GM18868 (cell line): ENCODE measurements around the gene TSPEAR.
"Not testable (repeated sequence)": the region's sequence is repeated elsewhere in the genome, so short reads cannot be mapped to it uniquely, and the experiment has no call there.

ENCODE experiments used
- ATAC-seq: cut with Tn5 transposase; IDR thresholded peaks from one replicate; pipeline ENCODE4 v1.9.1; 2021; ENCODE audit warnings: mild to moderate bottlenecking, moderate library complexity; ENCODE audit not compliant: unreplicated experiment

The TSPEAR gene

DNA sequence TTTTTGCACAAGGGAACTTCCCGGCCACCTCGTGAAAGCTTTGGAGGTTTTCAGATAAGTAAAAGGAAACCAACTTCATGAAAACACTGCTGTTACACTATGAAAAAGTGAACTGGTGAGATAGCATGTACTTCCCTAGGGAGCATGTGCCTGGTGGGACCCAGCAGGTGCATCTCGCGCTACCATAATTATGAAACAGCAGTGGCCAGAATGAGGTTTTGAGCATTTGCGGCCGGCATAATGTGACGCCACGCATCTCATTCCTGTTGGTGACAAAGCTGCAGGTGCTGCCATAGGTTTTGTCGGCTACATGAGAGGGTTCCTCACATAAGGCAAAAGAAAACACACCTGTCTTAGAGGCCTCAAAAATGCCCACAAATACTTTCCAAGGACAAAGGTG is 154.5 kb downstream of the TSPEAR start:
- ATAC-seq, result no peak

DNA sequence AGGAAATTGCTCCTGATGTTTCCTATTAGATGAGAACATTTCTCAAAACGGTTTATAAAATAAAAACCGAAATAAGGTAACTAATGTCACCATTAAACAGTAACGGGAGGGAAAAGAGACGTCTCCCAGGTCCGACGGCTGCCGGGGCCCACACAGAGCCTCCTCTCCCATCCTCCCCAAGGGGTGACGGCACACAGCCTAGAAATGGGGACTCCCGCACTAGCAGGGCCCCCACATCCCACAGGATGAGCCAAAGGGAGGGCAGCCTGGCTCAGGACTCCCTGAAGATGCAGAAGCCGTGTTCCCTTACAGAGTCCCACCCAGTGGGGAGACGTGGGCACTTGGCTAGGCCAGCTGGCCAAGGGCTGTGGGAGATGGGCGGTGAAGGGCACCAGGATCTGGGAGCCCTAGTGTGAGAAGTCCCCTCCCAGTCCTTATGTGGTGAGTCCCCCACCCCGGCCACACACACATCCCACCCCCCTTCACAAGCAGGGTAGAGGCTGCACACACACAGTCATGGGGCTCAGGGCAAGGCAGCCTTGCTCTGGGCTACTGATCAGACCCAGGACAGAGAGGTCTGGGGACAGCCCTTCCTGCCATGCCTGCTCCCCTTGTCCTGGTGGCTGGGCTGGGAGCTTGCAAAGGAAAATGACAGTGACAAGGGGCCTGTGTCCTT is 156.0 kb downstream of the TSPEAR start:
- no peak for ATAC-seq

DNA sequence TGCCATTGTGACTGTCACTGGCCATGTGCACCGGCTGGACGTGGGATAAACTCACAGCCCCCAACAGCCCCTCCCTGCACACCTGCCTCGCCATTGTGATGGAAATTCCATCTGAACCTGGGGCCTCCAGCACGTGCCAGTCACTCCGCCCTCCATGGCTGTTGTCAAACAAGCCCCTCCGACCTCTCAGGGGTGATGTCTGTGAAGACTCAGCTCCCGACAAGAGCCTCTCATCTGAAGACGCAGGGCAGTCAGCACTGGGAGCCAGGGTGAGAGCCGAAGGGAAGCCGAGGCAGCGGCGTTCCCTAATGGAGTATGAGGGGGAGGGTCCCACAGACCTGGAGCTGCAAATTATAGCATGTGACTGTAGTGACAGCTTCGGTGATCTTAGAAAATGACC is 158.7 kb downstream of the TSPEAR start:
- no peak for ATAC-seq

DNA sequence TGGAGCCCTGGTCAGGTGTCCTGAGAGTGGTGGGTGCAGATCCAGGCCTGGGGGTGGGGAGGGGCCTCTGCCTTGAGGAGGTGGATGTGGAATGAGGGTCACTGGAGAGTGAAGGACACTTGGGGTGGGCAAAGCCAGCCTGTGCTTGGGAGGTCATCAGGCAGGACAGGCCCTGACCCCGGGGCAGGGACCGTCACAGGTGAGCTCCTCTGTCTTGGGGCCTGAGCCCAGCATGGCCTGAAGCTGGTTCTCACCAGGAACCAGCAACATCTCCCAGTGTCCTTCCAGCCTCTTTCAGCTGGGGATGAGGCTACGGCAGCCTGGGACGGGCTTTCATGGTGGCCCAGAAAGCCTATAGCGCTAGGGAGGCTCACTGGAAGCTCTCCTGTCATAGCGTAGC is 159.2 kb downstream of the TSPEAR start:
- ATAC-seq, result no peak

DNA sequence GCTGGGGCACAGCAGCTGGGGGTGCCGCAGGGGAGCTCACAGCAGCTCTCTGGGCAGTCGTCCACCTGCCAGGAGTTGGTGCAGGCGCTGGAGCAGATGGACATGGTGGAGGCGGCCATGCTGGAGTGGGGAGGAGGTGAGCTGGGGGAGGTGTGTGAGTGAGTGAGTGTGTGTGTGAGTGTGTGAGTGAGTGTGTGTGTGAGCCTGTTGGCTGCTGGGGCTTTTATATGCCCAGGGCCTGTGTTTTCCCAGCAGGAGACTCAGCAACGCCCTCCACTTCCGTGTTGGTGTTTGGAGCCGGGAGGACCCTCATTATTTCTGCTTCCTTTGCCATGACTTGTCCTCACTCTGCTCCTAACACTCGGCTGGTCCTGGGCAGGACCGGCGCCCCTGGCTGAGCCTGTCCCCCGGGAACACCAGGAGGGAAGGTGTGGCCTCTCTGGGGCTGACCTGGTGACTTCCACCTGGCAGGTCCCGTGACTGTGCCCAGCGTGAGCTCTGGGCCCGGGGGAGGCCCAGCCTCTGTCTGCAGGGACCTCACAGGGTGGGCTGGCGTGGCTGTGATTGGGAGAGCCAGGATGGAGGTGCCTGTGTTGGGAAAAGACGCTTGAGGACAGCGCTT is 159.9 kb downstream of the TSPEAR start, which contains the start of gene KRTAP10-2:
KRTAP10-2 (minus strand) TSS at position 166 of the 622 bp plus-strand sequence; CDS start at position 119, 47 bp downstream.
- no peak for ATAC-seq

DNA sequence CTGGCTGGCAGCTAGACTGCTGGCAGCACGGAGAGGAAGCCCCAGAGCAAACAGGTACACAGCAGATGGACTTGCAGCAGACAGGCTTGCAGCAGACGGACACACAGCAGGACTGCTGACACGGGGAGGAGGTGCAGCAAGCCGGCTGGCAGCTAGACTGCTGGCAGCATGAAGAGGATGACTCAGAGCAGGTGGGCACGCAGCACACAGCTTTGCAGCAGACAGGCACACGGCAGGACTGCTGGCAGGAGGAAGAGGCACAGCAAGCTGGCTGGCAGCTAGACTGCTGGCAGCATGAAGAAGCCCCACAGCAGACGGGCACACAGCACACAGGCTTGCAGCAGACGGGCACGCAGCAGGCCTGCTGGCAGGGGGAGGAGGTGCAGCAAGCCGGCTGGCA is 160.6 kb downstream of the TSPEAR start:
- no peak for ATAC-seq

DNA sequence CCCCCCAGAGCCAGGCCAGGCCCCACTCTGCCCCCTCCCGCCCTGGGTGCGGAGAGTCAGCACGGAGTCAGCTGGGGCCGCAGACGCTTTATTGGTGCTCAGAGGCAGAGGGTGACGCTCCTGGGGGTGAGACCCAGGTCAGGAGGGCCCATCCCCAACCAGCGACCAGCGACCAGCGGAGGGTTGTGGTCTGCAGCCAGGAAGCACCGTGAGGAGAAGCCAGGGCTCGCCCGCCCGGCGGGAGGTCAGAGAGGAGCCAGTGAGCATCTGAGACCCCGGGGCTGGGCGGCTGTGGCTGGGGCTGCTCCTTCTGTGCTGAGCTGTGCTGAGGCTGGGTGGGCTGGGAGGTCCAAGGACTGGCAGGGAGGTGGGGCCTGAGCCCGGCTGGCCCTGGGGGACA is 161.1 kb downstream of the TSPEAR start:
- ATAC-seq, result not testable (repeated sequence)

DNA sequence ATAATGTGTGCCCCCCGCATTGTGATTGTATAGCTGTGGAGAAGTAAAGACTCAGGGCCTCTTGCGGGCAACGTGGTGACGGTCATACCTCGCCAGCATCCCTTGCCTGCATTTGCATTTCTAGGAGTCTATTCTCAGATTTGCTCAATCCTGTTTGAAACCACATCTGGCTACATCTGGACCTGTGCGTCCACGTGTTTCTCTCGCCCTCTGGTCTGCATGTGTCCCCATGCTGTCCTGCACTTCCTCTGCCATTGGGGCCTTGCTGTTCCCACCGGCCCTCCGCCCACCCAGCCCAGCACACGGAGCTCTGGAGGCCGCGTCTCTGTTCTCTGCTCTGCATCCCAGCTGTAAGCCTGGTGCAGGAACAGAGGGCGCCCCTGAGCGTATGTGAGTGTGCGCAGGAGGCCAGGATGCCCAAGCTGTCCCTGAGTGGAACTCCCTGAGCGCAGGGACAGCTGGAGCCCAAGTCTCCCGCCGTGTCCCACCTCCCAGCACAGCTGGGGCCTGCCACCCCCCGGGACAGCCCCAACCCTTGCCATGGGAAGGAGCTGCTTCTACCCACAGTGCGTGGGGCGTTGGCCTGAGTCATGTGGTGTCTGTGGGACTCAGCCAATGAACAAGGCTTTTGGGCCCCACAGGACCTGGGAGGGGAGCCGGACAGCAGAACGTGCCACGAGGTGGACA is 161.7 kb downstream of the TSPEAR start:
- ATAC-seq, result no peak

DNA sequence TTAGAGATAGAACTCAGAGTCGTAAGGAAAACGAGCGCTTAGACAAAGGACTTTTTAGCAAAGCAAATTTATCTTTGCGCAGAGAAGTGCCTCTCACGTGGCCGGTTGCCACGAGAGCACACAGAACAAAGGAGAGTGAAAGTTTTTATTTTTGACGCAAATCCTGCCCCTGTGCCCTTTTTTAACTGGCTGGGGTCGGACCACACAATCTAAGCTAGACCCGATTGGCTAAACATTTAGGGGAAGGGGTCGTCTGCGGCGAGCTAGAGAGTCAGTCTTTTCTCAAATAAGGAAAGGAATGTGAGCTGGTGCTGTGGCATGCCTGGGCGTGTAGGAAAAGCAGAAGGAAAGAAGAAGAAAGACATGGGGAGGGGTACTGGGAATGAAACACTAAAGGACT is 162.4 kb downstream of the TSPEAR start:
- ATAC-seq, result no peak

DNA sequence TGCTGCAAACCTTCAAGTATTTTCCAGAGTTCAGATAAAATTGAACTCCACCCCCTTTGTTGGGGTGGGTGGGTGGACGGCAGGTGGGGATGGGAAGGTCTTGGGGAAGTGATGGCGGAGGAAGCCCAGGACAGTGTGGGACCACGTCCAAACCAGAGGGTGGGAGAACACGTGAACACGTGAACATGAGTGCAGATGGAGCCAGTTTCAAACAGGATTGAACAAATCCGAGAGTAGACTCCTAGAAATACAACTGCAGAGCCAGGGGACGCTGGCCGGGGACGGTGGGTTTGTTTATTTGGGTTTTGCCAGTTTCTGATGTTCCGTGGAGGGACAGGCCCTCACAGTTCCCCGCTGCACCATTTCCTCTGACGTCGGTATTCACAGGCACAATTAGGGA is 163.0 kb downstream of the TSPEAR start:
- ATAC-seq, result no peak

DNA sequence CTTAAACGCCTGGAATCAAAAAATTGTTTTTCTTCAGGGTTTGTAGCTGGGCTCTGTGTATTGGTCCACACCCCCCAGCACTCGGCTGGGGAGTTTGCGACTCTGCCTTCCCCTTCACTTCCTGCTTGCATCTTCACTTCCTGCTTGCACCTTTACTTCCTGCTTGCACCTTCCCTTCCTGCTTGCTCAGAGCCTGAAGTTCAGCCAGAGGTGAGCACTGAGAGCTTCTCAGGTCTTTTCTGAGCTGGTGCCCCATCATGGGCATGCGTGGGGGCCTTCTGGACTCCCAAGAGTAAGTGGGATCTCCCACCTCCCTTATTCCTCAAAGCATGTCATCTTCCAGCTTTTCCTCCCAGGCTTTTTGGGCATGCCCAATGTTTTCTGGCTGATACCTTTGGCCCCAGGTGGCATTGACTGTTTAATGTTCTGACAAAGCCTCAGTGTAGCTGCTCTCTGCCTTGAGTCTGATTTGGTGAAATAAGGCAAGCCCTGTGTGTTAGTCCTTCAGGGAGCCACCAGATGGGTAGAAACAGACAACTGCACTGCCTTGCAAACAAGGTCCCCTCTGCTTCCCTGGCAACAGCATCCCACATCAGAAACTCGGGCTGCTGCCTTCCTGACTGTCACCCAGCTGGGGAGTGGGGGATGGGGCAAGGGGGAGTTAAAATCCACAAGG is 163.6 kb downstream of the TSPEAR start:
- ATAC-seq, result no peak

DNA sequence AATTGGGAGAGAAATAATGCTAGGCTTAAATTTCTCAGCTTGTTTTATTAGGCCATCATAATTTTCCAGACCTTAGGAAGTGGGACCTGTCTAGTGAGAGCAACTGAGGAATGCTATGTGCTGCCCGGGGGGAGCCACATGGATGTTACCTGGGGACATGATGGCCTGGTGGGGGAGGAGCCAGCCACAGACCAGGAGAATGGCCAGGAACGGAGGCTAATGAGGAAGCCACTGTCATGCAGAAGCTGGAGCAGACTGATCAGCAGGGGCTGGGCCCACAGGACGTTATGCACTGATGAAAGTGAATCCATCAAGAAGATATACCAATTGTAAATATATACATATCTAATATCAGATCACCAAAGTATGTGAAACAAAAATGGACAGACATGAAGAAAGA is 166.8 kb downstream of the TSPEAR start:
- ATAC-seq, result no peak

DNA sequence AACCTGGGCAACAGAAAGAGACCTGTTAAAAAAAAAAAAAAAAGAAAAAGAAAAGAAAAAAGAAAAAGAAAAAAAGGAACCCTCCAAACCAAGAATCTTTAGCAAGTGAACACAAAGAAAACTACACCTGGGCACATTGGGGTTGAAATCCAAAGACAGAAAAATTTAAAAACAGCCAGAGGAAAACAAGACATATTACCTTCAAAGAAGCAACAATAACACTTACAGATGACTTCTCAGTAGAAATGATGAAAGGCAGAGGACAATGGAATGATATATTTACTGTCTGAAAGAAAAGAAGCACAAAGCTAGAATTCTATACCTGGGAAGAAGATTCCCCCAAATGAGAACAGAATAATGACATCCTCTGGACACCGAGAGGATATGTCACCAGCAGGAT is 168.7 kb downstream of the TSPEAR start:
- no peak for ATAC-seq

DNA sequence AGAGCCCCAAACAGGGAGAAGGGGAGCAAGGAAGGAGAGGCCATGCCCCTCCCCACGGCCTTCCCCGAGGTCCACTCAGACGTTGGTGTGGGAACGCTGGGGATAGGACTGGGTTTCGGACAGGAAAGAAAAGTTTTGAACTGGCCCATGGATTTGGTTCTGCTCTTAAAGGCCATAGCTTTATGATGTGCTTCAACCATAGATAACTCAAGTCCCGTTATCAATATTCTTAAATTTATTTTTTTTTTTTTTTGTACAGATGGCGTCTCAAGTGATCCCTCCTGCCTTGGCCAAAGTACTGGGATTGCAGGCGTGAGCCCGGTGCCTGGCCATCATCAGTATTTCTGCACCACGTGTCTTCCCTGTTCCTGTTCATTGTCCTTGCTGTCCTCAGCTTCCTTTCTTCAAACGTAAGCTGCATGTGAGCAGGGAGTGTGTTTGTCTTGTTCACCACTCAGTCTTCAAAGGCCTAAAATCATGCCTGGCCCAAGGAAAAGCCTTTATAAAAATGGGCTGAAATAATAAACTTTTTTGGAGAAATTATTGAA is 170.6 kb downstream of the TSPEAR start:
- no peak for ATAC-seq

DNA sequence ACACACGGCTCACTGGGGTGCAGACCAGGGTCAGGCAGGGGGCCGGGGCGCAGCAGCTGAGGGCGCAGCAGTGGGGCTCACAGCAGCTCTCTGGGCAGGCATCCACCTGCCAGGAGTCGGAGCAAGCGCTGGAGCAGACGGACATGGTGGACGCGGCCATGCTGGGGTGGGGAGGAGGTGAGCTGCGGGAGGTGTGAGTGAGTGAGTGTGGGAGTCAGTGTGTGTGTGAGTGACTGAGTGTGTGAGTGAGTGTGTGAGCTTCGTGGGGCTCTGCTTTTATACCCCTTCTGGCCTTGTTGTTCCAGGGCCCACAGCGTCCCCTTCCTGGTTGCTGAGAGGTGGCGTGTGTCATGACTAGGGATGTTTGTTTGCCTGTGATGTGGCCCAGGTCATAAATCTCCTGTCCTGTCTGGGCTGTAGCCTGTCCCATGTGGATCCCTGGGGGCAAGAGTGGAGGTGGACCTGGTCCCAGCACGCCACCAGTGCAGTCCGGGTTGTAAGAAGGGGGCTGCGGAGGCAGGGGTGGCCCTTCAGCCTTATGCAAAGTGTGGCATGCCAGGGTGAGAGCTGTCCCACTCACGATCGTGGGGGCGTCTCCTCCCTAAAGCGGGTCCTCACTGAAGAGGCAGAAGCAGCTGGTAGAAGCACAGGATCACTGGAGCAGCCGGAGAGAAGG is 171.2 kb downstream of the TSPEAR start, which contains the start of gene KRTAP10-1:
KRTAP10-1 (minus strand) TSS at position 205 of the 676 bp plus-strand sequence; CDS start at position 160, 45 bp downstream.
- no peak for ATAC-seq

DNA sequence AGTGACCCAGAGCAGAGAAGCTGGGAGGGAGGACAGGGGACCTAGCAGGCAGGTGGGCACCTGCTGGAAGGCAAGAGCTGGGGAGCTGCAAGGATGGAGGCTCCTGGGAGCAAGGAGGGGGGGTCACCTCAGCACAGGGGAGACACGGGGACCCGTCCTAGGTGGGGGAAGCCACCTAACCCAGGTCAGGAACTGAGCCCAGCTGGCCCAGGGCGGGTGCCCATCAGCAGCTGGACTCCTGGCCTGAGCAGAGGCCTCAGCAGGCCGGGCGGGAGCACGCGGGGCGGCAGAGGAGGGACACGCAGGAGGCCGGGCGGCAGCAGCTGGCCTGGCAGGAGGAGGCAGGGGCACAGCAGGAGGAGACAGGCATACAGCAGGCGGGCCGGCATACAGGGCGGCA is 172.3 kb downstream of the TSPEAR start:
- ATAC-seq, result no peak

DNA sequence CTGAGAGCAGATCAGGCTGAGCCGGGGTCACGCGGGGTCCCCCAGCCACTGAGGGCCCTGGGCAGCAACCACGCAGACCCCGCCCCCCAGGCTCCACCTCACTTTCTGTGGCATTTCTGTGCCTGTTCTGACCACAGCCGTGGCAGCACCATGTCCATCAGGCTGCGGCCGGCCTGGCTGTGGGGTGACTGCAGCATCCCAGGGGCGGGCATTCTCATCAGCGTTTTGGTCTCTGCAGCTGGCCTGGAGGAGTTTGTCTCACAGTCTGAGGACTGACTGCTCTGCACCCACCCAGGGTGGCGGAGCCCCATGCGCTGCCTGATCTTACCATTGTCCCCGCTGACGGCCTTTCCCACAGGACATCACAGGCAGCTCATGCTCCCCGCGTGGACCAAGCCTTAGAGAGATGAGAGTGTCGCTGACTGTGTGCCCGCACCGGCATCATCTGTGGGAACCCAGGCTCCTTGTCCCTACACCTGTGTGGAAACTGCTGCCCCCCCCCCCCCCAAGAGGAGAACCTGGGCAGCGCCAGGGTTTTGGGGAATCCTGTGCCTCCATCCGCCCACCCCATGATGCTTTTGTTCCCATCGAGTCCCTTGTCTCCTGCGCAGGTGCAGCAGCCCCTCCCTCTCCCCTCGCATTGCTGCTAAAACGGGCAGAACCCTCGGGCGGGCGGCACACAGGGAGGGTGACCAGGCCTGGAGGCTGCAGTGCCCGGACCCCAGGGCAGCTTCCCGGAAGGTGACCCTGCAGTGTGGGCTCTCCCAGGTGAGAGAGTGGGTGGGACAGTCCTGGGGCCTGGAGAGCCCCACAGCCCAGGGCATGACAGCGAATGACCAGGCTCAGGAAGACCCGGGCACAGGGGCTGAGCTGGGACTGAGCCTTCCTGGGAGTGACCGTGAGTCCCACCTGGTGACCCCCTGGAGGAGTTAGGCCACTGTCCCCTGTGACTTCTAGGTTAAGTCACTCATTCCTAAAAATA is 173.2 kb downstream of the TSPEAR start:
- no peak for ATAC-seq

DNA sequence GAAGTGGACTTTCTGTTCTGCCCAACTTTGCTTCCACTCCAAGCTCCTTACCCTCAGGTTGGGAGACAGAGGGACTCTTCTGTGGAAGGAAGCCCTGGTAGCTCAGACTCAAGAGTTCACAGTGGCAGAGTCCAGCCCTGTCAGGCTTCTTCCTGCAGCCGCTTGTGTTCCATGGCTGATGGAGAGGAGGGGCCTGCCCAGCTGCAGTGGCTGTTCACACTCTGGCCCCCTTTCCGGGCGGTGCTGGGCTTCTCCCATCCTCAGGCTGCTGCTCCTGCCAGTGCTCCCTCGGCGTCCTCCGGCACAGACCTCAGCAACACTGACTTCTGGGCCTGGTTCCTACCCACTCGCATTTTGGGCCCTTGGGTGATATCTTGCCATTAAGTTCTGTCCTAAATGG is 175.4 kb downstream of the TSPEAR start:
- ATAC-seq, result no peak

DNA sequence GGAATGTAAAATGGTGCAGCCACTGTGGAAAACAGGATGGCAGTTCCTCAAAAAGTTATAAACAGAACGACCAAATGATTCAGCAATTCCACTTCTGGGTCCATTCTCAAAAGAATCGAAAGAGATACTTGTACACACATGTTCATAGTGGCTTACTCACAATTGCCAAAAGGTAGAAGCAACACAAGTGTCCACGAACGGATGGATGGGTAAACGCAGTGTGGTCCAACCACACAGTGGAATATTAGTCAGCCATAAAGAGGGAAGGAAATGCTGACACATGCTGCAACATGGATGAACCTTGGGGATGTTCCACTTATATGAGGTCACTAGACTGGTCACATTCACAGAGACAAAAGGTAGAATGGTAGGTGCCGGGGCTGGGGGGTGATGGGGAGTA is 176.7 kb downstream of the TSPEAR start:
- no peak for ATAC-seq
